Loucy (cell line): ENCODE data around the gene SUN1.

ENCODE experiments used
- EZH2phosphoT487 ChIP-seq: fragments of 200-600 bp; IDR thresholded peaks from 2 replicates; pipeline ENCODE4 v1.6.1; 2018; ENCODE audit warnings: antibody characterized with exemption, mild to moderate bottlenecking, moderate library complexity, borderline replicate concordance
- TF ChIP-seq, protein P1 (sequence below): fragments of 200-600 bp; sonication (generic); conservative IDR thresholded peaks from 2 replicates; pipeline ENCODE4 v1.5.1; 2014; ENCODE audit warnings: mild to moderate bottlenecking, antibody characterized with exemption, low read length

DNA sequence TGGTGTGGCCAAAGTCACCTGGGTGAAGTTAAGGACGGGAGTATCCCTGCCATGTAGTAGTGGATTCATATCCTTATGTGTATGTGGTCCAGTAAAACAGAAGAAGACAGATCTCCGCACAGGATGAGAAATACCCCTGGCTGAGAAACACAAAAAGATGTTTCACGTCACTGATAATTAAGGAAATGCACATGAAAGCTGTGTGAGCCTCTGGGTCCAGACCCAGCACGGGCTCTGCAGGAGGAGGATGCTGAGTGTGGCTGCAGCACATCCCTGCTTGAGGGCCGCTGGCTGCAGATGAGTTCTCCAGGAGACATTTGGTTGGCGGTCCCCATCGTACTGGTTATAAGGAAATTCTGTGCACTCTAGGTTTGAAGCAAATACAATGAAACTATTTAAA is 8.2 kb upstream of the SUN1 start:
- TF ChIP-seq, protein P1, sequence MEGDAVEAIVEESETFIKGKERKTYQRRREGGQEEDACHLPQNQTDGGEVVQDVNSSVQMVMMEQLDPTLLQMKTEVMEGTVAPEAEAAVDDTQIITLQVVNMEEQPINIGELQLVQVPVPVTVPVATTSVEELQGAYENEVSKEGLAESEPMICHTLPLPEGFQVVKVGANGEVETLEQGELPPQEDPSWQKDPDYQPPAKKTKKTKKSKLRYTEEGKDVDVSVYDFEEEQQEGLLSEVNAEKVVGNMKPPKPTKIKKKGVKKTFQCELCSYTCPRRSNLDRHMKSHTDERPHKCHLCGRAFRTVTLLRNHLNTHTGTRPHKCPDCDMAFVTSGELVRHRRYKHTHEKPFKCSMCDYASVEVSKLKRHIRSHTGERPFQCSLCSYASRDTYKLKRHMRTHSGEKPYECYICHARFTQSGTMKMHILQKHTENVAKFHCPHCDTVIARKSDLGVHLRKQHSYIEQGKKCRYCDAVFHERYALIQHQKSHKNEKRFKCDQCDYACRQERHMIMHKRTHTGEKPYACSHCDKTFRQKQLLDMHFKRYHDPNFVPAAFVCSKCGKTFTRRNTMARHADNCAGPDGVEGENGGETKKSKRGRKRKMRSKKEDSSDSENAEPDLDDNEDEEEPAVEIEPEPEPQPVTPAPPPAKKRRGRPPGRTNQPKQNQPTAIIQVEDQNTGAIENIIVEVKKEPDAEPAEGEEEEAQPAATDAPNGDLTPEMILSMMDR, result no peak
- TF ChIP-seq EZH2phosphoT487, result no peak
